Omental fat pad (tissue), 4 donors: ENCODE results near the gene SH3RF3. TPM values are rescaled to one million over a fixed set of nuclear protein-coding genes. Genes with fewer than 3 reads are reported as not detected.
"Not testable (repeated sequence)": the region's sequence is repeated elsewhere in the genome, so short reads cannot be mapped to it uniquely, and the experiment has no call there.

Experiments used
- ATAC-seq: fragments of 150-250 bp; one replicate; pipeline ENCODE4 v1.9.1; 2016; ENCODE audit warnings: mild to moderate bottlenecking, moderate library complexity; ENCODE audit not compliant: low FRiP score
- DNase-seq: peaks from one replicate; pipeline ENCODE4 v3.0.0-alpha.2; 2019; ENCODE audit warnings: low spot score
- CTCF ChIP-seq, 3 donors: fragments of 450-650 bp; IDR thresholded peaks; one replicate each; pipeline ENCODE4 v1.5.1; 2016 to 2017; ENCODE audit warnings: antibody characterized with exemption in 3 of 3, mild to moderate bottlenecking in 3 of 3, moderate library complexity in 2 of 3
- total RNA-seq, 4 donors: library from RNA; depleted of rRNA; stranded (reverse); fragments of >200 nt; gene quantifications; one replicate each; pipeline ENCODE4 v1.1.0, GENCODE V29; 2016

SH3RF3 gene
- total RNA-seq, 4 donors from 2014 or later: 6.5 to 16.6 (median 8.6) TPM

GRCh38 chr2:109217362-109218086 is 88.5 kb downstream of the SH3RF3 start:
- ATAC-seq: no peak

GRCh38 chr2:109218087-109218791 is 89.2 kb downstream of the SH3RF3 start:
- no peak for ATAC-seq
- DNase-seq: no peak
- TF ChIP-seq CTCF (IDR thresholded peaks at IDR 0.05): no peak

More at GRCh38 chr2:109217362-109218086, 88.5 kb downstream of the SH3RF3 start:
- no peak for DNase-seq
- no peak for TF ChIP-seq CTCF (IDR thresholded peaks at IDR 0.05)

- DNase-seq (no peak), ATAC-seq (no peak)
- no peak for TF ChIP-seq CTCF (IDR thresholded peaks at IDR 0.05)
Observed at GRCh38 chr2:109218792-109219126, 89.8 kb downstream of the SH3RF3 start.

GRCh38 chr2:109220860-109221259 is 91.9 kb downstream of the SH3RF3 start:
- DNase-seq (no peak), ATAC-seq (no peak)
- TF ChIP-seq CTCF (IDR thresholded peaks at IDR 0.05): no peak

- not testable (repeated sequence) for DNase-seq, ATAC-seq
Observed at GRCh38 chr2:109221316-109221715, 92.3 kb downstream of the SH3RF3 start.

- DNase-seq (no peak), ATAC-seq (no peak)
- TF ChIP-seq CTCF (IDR thresholded peaks at IDR 0.05): no peak
Observed at GRCh38 chr2:109222422-109222821, 93.4 kb downstream of the SH3RF3 start.

GRCh38 chr2:109222825-109223471 is 93.9 kb downstream of the SH3RF3 start:
- TF ChIP-seq CTCF (IDR thresholded peaks at IDR 0.05): no peak
- ATAC-seq: no peak
- DNase-seq: no peak
